GM12891 (cell line): ENCODE data around the gene NAT8.

Experiments used
- PAX5 ChIP-seq: IDR thresholded peaks from 2 replicates; pipeline ENCODE4 v1.6.1; 2011; ENCODE audit warnings: low read length, moderate library complexity, mild to moderate bottlenecking; ENCODE audit not compliant: insufficient read depth, severe bottlenecking
- POLR2AphosphoS5 ChIP-seq: IDR thresholded peaks from 2 replicates; pipeline ENCODE4 v1.6.1; 2011; ENCODE audit warnings: low read depth, low read length, control low read depth

DNA sequence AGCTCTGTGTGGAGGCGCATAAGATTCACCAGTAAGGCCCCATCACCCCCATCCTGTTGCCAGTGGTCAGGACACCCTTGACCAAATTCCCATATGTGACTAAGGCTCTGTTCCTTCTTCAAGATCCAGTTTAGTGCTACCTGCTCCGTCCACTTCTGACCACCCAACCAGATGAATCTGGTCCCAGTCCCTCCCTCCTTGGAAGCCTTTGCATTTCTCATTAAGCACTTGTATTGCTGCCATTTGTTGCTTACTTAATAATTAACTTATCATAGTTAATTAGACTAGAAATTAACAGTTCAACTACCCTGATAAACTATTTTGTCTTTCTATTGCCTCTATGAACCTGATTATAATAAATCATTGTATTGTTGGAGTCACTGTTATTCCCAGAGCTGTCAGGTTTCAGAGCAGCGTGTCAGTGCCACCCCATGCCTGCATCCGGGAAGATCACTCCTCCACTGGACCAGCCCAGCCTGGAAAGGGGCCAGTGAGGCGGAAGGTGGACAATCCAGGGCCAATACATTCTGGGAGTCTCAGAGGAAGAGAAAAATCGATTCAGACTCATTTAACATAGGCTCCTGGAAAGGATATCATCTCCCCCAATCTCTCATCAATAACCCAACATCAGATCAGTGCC is 9.5 kb upstream of the NAT8 start:
- TF ChIP-seq POLR2AphosphoS5 (no peak), PAX5 (no peak)
